GM12878 (cell line): ENCODE data around the gene GYG1. TPM values are rescaled to one million over a fixed set of nuclear protein-coding genes. Genes with fewer than 3 reads are reported as not detected.

ENCODE experiments used
- ATAC-seq: fragments of 200-7000 bp; cut with Tn5 transposase; 3 replicates; pipeline ENCODE4 v1.9.1; 2020; ENCODE audit warnings: mild to moderate bottlenecking, moderate library complexity
- BruUV-seq: library from RNA; stranded (reverse); fragments of 400-500 nt; replicated peaks from 2 replicates; lab custom pipeline; 2021; lab: Mats Ljungman, UMichigan
- CTCF ChIA-PET: fragments of 300-600 bp; sonication (Branson Sonifier 250); formaldehyde crosslinking; extraction: SDS; loops from one replicate; lab custom pipeline; 2021; ENCODE audit warnings: inconsistent platforms; lab: Yijun Ruan, JAX
- POLR2A ChIA-PET: fragments of 350-600 bp; formaldehyde crosslinking; extraction: SDS; loops from one replicate; lab custom pipeline; 2021; ENCODE audit warnings: inconsistent platforms; lab: Charles Lee
- RAD21 ChIA-PET: fragments of 300-600 bp; sonication (Branson Sonifier 250); formaldehyde crosslinking; loops from one replicate; lab custom pipeline; 2023; ENCODE audit warnings: antibody characterized with exemption; ENCODE audit not compliant: unreplicated experiment; lab: Charles Lee
- SMC1A ChIA-PET: fragments of 300-600 bp; sonication (Branson Sonifier 250); formaldehyde crosslinking; loops from one replicate; lab custom pipeline; 2023; ENCODE audit not compliant: unreplicated experiment, uncharacterized antibody; lab: Charles Lee
- DNase-seq: peaks from one replicate; pipeline ENCODE4 v3.0.0-alpha.2; 2011; ENCODE audit warnings: low read depth, low spot score
- FAIRE-seq: peaks from 3 replicates; lab custom pipeline; 2011; peaks lifted over from hg19 to GRCh38; lab: Jason Lieb, UNC
- H2AFZ ChIP-seq: 2 replicates; pipeline ENCODE4 v1.6.0; 2011; ENCODE audit warnings: low read depth, low read length, control low read depth; ENCODE audit not compliant: control insufficient read depth
- H3K27ac ChIP-seq: 2 replicates; pipeline ENCODE4 v1.5.1; 2011; ENCODE audit warnings: control low read depth; ENCODE audit not compliant: control insufficient read depth, insufficient read depth
- H3K27me3 ChIP-seq, 2 experiments: replicated peaks in 1 of 2; 2 replicates each; pipeline versions ENCODE4 v1.6.0 to v1.6.1; 2011; ENCODE audit warnings: low read length in 1 of 2; ENCODE audit not compliant: control insufficient read depth in 2 of 2, insufficient read depth in 2 of 2
- H3K36me3 ChIP-seq, 2 experiments: 2 replicates each; pipeline ENCODE4 v1.5.1; 2011; ENCODE audit warnings: low read length in 1 of 2; ENCODE audit not compliant: control insufficient read depth in 2 of 2, insufficient read depth in 2 of 2
- H3K4me1 ChIP-seq: 2 replicates; pipeline ENCODE4 v1.6.1; 2011; ENCODE audit warnings: mild to moderate bottlenecking, low read length, moderate library complexity, mixed read lengths; ENCODE audit not compliant: control insufficient read depth, insufficient read depth
- H3K4me2 ChIP-seq: 2 replicates; pipeline ENCODE4 v1.6.0; 2011; ENCODE audit warnings: control low read depth; ENCODE audit not compliant: control insufficient read depth, insufficient read depth
- H3K4me3 ChIP-seq: fragments of 200-600 bp; sonication (generic); 2 replicates; pipeline ENCODE4 v1.5.1; 2016
- H3K79me2 ChIP-seq: 2 replicates; pipeline ENCODE4 v1.6.0; 2011; ENCODE audit warnings: low read length; ENCODE audit not compliant: control insufficient read depth, insufficient read depth
- H3K9ac ChIP-seq: 2 replicates; pipeline ENCODE4 v1.8.0; 2011; ENCODE audit warnings: low read length, control low read depth, mixed read lengths; ENCODE audit not compliant: control insufficient read depth, insufficient read depth
- H3K9me3 ChIP-seq: replicated peaks from 3 replicates; pipeline ENCODE4 v1.5.1; 2011; ENCODE audit warnings: mild to moderate bottlenecking, low read length; ENCODE audit not compliant: control insufficient read depth, insufficient read depth
- H4K20me1 ChIP-seq: 2 replicates; pipeline ENCODE4 v1.6.0; 2011; ENCODE audit not compliant: control insufficient read depth, insufficient read depth
- NR2C1 ChIP-seq: fragments of 450-650 bp; IDR thresholded peaks from 2 replicates; pipeline ENCODE4 v1.6.1; 2017; ENCODE audit warnings: antibody characterized with exemption, mild to moderate bottlenecking, moderate library complexity
- SREBF2 ChIP-seq: IDR thresholded peaks from 2 replicates; pipeline ENCODE4 v1.6.1; 2012; ENCODE audit warnings: mild to moderate bottlenecking, low read length
- ZNF217 ChIP-seq: fragments of 450-650 bp; IDR thresholded peaks from 2 replicates; pipeline ENCODE4 v1.6.1; 2017; ENCODE audit warnings: antibody characterized with exemption, mild to moderate bottlenecking
- WGBS: methylation state at CpG from one replicate; pipeline ENCODE4 v1.1.6; 2016; ENCODE audit warnings: low lambda C conversion rate; ENCODE audit not compliant: insufficient replicate concordance, insufficient coverage; ENCODE audit errors: missing lambda C conversion rate; 5-methylcytosine and 5-hydroxymethylcytosine counted together
- in situ Hi-C: fragments of 300-500 bp; cut with MboI; formaldehyde crosslinking; loops from 9 replicates; pipeline ENCODE4 v1.14.3; 2018; ENCODE audit warnings: mixed read lengths
- intact Hi-C: fragments of 100-400 bp; cut with micrococcal nuclease; formaldehyde crosslinking; loops from one replicate; pipeline ENCODE4 v1.14.2; 2022; ENCODE audit not compliant: unreplicated experiment
- polyA plus RNA-seq, 11 experiments: library from polyadenylated mRNA; depleted of rRNA in 4 of 11; unstranded in 6 of 11; stranded (reverse) in 5 of 11; fragments of >200 nt; fragmentation: Nextera tagmentation in 4 of 11; fragmentation: Illumina TruSeq in 1 of 11; extraction: Ambion mirVana in 4 of 11; extraction: Trizol in 1 of 11; gene quantifications; 1 replicate in 1 of 11; 2 replicates in 10 of 11; pipeline versions ENCODE4 v1.2.1 to v1.2.3, GENCODE V29; 2011 to 2016; ENCODE audit warnings: inconsistent platforms in 2 of 11, missing spikeins in 2 of 11, low read depth in 1 of 11
- total RNA-seq, 4 experiments: library from RNA; depleted of rRNA in 3 of 4; stranded (reverse); fragments of >200 nt in 3 of 4; fragmentation: Illumina TruSeq in 1 of 4; extraction: Trizol in 1 of 4; gene quantifications; 2 replicates each; pipeline versions ENCODE4 v1.2.1 to v1.2.3, GENCODE V29; 2013 to 2021
- TF ChIP-seq, protein P1 (sequence below): fragments of 450-650 bp; formaldehyde crosslinking; IDR thresholded peaks from 2 replicates; pipeline ENCODE4 v1.4.0; 2020; ENCODE audit warnings: mild to moderate bottlenecking, moderate library complexity

GYG1 gene
- total and polyA plus RNA-seq, 10 of the 15 experiments (the other 5 are each of a cell fraction or from before 2014, with no cell fraction given): 11.8 to 38.9 (median 22.9) TPM

DNA sequence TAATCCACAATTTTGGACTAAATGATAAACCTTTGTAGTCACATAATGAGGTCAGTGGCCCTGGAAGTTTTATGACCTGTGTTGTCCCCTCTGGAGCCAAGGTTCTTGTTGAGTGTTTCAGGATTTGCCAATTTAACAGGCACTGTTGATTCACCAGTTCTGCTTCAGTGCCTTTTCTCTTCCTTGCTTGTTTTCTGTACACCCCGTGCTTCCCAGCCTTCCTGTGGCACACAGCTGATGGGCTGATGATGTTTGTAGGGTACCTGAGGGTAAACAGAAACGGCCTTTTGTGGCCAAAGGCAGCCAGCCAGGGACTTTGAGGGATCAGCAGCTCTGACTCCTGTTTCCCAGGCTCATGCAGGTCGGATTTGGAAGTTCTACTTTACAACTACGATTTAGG lies 13.3 kb downstream of the GYG1 start:
- POLR2A ChIA-PET: no interaction called here
- RAD21 ChIA-PET: no interaction called here
- H3K27ac ChIP-seq: no peak overlapping the region
- no peak overlapping the region for H2AFZ ChIP-seq
- no peaks in the 10 kb centered on the region for H3K9me3 ChIP-seq
- no peak for FAIRE-seq
- H3K27me3 ChIP-seq: no peaks in the 10 kb centered on the region
- H3K4me3 ChIP-seq: no peak overlapping the region
- SMC1A ChIA-PET: no interaction called here
- ATAC-seq: no peak
- in situ Hi-C loops: no loop called here
- H4K20me1 ChIP-seq: no peaks in the 10 kb centered on the region
- CTCF ChIA-PET: interaction anchor here (1.0 kb wide), 1 partner anchor 9 kb away, joined by 3 read pairs; no protein-coding TSS in a partner anchor
- TF ChIP-seq ZNF217 (no peak), NR2C1 (no peak), SREBF2 (no peak)
- TF ChIP-seq, protein P1, sequence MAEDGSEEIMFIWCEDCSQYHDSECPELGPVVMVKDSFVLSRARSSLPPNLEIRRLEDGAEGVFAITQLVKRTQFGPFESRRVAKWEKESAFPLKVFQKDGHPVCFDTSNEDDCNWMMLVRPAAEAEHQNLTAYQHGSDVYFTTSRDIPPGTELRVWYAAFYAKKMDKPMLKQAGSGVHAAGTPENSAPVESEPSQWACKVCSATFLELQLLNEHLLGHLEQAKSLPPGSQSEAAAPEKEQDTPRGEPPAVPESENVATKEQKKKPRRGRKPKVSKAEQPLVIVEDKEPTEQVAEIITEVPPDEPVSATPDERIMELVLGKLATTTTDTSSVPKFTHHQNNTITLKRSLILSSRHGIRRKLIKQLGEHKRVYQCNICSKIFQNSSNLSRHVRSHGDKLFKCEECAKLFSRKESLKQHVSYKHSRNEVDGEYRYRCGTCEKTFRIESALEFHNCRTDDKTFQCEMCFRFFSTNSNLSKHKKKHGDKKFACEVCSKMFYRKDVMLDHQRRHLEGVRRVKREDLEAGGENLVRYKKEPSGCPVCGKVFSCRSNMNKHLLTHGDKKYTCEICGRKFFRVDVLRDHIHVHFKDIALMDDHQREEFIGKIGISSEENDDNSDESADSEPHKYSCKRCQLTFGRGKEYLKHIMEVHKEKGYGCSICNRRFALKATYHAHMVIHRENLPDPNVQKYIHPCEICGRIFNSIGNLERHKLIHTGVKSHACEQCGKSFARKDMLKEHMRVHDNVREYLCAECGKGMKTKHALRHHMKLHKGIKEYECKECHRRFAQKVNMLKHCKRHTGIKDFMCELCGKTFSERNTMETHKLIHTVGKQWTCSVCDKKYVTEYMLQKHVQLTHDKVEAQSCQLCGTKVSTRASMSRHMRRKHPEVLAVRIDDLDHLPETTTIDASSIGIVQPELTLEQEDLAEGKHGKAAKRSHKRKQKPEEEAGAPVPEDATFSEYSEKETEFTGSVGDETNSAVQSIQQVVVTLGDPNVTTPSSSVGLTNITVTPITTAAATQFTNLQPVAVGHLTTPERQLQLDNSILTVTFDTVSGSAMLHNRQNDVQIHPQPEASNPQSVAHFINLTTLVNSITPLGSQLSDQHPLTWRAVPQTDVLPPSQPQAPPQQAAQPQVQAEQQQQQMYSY (CRISPR knock-in tag): no peak
- WGBS: 58% methylated on average over 4 of the region's 4 CpGs
- DNase-seq: no peak
- H3K36me3 ChIP-seq: peaks cover 5 to 6% of the 10 kb centered on the region in 2 experiments; a peak in 3 of 4 replicates
- no TSS peak for BruUV-seq
- H3K4me2 ChIP-seq: no peak overlapping the region
- intact Hi-C loops: no loop called here
- no peaks in the 10 kb centered on the region for H3K79me2 ChIP-seq
- peaks cover 16% of the 10 kb centered on the region for H3K4me1 ChIP-seq
- H3K9ac ChIP-seq: no peak overlapping the region
